Stimulated activated CD4-positive, alpha-beta T cell treated with anti-CD3 and anti-CD28 coated beads, Interleukin-4, amount 100 ng/mL, for 1 hour (primary cell): ENCODE results near the gene NANOS2.
"Not testable (repeated sequence)": the region's sequence is repeated elsewhere in the genome, so short reads cannot be mapped to it uniquely, and the experiment has no call there.

ENCODE experiments used
- DNase-seq: peaks from one replicate; pipeline ENCODE4 v3.0.0-alpha.2; 2020

NANOS2 gene

DNA sequence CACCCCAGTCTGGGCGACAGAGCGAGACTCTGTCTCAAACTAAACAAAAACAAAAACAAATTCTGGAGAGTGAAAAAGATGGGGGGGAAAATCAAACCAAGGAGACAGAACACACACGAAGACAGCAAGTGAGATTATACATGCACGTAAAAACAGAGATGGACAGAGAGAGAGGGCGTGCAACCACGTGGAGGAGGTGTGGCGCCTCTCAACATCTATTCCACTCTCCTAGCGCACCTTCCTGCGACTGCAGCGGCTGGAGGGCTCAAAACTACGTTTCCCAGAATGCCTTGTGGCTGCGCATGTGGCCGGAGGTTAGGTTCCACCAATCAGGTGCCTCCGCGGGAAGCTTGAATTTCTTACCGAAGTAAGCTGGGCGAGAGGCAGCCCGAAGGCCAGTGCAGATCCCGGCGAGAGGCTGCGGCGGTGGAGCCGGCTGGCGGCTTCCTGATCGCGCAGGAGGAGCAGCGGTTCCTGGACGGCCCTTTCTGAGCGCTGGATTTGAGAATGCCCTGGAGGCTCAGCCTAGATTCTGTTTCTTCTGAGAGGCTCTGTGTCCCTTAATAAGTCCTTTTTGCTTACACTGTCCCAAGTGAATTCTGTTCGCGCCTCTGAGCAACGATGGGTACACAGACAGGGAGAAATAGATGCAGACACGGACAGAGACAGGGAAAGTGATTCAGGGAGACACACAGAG, 13.1 kb upstream of the NANOS2 start:
- DNase-seq, result peak; percentile 84

DNA sequence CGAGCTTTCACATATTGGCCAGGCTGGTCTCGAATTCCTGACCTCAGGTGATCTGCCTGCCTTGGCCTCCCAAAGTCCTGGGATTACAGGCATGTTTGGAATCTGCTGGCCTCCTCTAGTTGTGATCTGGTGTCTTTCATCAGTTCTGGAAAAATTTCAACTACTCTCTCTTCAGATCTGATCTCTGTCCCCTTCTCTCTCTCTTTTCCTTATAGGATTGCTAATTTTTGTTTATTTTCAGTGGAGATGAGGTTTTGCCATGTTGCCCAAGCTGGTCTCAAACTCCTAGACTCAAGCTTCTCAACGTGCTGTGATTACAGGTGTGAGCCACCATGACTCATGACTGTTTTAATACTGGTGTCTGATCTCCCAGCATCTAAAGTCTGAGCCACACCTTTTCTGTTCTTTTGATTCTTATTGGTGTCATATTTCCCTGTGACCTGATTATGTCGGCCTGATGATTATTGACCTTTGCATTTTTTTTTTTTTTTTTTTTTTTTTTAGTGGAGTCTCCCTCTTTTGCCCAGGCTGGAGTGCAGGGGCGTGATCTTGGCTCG, 10.4 kb upstream of the NANOS2 start:
- no peak for DNase-seq

DNA sequence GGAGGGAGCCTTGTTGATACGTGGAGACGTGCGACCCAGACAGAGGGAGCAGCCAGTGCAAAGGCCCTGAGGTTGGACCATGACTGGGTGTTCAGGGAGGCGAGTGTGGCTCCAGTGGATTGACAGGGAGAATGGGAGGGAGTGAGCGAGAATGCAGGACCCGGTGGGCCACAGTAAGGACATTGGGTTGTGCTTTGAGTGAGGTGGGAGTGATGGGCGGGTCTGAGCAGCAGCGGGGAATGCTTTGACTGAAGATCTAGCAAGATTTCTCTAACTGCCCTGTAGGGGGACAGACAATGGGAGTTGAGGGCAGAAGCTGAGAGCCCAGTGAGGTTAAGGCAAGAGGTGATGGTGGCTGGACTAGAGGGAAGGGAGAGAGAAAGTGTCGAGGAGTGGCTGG, 7.7 kb upstream of the NANOS2 start:
- no peak for DNase-seq

DNA sequence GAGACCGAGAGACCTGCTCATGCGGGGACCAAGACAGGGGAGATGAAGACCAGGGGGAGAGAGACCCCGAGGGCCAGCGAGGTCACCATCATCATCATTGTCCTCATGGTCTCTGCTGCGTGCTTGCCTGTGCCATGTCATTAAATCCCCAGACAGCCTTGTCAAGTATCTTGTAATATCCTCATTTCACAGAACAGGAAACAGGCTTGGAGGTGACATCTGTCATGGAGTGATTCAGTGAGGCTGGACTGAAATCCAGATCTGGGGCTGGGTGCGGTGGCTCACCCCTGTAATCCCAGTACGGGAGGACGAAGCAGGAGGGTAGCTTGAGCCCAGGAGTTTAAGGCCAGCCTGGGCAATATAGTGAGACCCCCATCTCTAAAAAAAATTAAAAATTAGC, 5.9 kb upstream of the NANOS2 start:
- no peak for DNase-seq

DNA sequence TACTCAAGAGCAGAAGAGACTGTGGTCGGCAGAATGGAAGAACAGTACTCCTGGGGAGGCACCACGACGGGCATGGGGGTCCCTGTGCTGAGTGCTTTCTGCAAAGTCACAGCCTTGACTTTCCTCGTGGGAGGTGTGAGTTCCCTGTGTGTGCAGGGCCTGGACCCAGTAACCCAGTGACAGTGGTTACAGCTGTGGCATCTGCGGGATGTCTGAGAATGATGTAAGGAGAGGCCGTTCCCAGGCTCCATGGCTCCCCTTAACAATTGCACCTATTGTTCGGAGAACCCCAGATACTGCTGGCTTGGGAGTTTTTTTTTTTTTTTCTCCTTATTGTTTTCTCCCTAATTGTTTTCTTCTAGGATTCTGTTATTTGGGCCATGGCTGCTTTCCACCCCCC, 5.1 kb upstream of the NANOS2 start:
- DNase-seq, result no peak

DNA sequence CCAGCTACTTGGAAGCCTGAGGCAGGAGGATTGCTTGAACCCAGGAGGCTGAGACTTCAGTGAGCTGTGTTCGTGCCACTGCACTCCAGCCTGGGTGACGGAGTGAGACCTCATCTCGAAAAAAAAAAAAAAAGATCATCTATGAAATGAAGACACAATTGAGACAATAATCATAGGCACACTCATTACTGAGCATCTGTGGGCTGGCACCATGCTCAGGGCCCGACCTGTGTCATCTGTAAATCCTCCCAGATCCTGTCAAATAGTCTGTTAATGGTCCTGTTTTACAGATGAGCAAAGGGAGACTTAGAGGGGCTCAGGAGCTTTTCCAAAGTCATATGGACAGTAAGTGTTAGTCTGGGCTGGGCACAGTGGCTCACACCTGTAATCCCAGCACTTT, 4.1 kb upstream of the NANOS2 start:
- DNase-seq, result no peak

DNA sequence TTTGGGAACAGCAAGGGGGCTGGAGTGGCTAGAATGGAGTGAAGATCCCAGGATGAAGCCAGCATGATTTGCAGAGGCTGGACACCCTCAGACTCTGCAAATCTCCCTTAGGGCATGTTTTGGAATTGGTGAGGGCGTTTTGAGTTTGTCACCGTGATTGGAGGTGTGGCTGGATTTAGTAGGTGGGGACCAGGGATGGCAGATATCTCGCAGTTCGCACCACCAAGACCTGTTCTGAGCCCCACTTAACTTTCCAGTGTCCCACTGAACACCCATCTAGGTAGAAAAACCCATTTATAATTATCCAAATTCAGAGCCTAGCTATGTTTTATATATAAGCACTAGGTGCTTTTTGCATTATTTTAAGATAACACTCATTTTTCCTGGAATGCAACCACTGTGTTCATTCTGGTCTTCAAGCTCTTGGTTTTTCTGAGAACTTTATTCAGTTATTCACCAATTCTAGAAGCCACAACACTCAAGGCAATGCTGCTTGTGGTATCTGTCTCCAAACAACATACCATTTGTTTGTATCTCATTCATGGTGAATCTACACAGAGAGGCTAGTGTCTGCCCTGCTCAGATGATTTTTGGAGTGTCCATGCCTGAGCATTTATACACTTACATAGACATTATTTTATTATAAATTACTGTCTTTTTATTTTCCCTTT, 3.0 kb upstream of the NANOS2 start:
- no peak for DNase-seq

DNA sequence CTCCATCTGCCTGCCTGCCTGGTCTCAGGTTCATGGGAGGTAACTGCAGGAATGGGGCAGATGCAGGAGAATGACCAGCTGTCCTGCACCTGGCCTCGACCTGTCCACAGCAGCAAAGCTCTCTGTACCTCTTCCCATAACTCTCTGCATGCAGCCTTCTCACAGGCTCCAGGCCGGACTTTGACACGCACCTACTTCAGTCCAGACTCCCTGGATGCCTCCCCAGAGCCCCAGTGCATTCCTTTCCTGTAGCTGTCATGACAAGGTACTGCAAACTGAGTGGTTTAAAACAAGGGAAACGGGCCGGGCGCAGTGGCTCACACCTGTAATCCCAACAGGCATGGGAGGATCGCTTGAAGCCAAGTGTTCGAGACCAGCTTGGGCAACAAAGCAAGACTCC, 3.3 kb downstream of the NANOS2 start:
- DNase-seq, result no peak

DNA sequence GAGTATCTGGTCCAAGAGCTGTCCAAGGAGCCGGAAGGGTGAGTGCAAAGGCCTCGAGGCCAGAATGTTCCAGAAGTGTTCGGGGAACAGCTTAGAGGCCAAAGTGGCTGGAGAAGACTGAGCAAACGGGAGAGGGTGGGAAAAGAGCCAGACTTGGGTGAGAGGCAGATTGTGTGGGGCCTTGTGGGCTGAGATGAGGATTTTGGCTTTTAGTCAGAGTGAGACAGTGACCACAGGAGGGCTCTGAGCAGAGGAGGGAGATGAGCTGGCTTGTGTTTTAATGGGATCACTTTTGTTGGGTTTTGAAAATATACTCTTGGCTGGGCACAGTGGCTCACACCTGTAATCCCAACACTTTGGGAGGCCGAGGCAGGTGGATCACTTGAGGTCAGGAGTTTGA, 5.6 kb downstream of the NANOS2 start:
- DNase-seq, result no peak

DNA sequence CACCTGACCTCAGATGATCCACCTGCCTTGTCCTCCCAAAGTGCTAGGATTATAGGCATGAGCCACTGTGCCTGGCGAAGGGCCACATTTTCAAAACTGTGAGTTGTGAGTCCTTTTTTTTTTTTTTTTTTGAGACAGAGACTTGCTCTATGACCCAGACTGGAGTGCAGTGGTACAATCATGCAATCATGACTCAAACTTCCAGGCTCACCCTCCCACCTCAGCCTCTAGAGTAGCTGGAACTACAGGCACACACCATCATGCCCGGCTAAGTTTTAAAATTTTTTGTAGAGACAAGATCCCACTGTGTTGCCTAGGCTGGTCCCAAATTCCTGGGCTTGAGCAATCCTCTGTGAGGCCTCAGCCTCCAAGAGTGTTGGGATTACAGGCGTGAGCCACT, 8.4 kb downstream of the NANOS2 start:
- no peak for DNase-seq

DNA sequence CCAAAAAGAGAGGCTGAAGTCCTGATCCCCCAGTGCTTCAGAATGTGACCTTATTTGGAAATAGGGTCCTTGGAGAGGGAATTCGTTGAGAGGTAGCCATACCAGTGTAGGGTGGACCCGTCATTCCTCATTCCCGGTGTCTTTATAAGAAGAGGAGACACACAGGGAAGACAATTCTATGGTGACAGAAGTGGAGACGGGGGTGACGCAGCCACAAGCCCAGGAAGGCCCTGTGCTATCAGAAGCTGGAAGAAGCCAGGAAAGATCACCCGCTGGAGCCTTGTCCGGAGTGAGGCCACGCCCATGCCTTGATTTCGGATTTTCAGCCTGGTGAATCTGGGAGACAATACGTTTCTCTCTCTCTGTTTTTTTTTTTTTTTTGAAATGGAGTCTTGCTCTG, 9.6 kb downstream of the NANOS2 start:
- DNase-seq, result no peak

DNA sequence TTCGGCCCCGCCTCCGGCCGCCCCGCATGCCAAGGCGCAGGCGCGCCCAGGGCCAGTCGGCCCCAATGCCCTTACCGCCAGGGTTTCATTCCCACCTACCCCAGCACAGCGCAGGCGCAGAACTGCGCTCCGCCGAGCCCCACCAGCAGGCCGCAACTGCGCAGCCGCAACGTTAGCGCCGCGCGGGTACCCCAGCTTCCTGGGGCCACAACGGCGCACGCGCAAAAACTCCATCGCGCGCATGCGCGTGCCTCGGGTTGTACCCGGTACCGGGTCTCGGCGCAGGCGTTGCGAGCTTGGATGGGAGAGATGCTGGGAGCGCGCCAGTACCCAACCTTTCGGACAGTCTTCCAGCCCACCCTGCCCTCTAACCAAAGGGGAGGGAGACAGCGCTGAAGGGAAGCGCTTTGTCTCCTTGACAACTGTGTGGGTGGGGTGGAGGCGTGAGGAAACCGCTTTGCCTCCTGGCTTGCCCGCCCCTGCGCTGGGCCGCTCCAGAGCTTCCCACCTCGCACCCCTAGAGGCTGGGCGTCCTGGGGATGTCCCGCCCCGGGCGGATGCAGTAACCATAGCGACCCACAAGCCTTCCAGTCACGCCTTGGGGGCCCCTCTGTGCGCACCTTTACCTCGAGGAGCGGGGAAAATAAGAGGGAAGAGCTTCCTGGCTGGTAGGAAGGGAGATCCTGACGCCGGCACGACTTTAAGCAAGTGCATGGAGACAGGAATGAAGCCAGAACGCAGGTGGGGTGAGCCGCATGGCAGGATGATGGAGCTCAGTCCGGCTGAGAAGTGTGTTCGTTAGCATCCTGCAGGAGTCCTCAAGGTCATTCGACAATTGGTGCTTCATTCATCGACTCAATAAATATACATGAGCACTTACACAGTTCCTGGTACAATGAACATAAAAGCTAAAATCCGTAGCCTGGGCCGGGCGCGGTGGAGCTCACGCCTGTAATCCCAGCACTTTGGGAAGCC, 11.6 kb downstream of the NANOS2 start:
- DNase-seq, result peak; percentile 100

DNA sequence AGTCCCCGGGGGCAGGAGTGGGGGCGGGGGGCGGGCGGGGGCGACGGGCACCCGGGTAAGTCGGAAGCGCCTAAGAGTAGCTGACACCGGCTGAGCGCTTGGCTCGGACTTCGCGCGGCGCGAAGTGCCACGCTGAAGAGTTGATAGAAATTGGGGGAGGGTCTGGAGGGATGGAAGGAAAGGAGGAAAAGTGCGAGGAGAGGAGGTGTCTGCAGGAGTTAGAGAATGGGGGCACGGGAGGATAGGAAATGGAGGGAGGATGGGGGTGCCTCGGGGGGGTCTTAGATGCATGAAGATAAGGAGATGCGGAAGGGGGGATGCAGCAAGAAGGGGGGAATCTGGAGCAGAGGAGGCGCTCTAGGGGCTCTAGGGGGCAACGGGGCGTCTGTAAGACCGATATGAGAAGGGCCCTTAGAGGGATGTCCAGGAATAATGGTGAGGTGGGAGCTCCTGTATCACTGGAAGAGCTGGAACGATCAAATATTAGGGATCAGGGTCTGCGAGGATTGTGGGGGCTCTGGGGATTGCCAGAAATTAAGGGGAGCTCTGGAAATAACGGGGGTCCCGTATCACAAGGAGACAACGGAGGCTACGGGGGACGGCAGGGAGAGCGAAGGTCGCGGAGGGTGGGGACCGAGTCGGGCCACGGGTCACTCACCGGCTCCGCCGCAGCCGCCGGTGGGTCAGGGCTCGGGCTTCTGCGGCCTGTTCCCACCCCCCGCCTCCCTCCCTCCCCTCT, 12.5 kb downstream of the NANOS2 start, which contains the start of gene MYPOP:
MYPOP (minus strand) TSS at position 702 of the 739 bp plus-strand sequence. CDS start 840 bp downstream, outside the sequence.
- peak; percentile 11 for DNase-seq

DNA sequence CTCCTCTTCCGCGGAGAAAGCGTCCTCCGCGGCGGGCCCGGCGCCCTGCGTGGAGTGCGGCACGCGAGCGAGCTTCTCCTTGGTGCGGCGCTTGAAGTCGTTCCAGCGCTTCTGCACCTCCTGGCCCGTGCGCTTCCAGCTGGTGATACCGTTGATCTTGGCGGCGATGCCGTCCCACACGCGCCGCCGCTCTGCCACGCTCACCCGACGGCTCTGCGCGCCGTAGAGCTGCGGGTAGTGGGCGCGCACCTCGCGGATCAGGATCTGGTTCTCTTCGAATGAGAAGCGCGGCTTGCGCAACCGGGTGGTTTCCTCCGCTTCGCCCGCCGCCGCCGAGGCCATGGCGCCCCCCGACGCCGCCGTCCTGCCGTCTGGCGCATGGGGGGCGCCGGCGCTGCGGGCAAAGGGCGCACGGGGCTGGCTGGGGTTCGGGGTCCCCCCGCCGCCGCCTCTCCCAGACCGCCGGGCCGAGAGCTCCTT, 13.1 kb downstream of the NANOS2 start:
- peak; percentile 44 for DNase-seq

DNA sequence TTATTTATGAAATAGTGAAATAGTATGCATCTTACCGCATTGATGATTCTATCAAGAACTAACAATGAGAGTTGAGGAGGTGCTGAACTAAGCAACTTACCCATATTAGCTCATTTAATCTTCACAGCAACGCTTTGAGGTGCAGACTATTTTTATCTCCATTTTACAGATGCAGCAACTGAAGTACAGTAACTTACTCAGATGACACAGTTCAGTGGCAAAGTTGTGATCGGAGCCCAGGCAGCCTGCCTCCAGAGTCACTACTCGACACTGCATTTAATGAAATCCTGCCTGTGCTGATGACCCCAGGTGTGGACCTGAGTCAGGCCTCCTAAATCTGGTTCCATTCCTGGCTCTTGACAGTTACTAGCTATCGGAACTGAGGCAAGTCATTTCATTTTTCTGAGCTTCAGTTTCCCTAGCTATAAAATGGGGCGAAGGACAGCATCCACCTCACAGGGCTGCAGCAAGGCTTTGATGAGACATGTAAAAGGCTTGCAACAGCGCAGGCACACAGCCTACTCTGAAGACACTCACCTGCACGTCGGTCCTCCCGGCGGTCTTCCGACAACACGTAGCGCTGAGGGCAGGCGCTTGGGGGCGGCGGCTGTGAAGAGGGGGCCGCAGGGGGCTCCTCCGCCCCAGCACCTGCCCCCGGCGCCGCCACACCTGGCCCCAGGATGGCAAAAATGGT, 13.7 kb downstream of the NANOS2 start:
- no peak for DNase-seq

DNA sequence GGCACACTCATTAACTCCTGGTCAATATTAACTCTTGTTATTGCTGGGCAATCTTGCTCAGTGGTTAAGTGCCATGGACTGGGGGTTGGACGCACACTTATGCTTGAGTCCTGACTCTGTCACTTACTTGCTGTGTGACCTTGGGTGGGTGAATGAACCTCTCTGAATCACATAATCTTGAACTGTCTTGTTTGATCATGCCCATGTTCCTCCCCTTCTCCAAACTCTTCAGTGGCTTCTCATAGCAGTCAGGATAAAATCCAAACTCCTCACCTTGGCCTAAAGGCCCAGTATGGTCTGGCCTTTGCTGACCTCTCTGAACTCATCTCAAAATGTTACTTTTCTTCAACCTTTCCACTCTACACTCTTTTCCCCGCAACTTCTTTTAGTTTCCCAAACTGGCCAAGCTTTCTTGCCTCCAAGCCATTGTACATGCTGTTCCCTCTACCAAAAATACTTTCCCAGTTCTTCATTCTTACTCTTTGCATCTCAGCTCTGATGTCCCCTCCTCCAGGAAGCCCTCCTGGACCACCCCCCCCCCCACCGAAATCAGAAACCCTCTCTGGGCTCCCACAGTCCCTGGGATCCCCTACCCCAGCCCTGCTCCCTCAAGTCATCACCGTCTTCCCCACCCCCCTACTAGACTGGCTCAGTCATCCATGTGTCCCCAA, 14.5 kb downstream of the NANOS2 start:
- no peak for DNase-seq

DNA sequence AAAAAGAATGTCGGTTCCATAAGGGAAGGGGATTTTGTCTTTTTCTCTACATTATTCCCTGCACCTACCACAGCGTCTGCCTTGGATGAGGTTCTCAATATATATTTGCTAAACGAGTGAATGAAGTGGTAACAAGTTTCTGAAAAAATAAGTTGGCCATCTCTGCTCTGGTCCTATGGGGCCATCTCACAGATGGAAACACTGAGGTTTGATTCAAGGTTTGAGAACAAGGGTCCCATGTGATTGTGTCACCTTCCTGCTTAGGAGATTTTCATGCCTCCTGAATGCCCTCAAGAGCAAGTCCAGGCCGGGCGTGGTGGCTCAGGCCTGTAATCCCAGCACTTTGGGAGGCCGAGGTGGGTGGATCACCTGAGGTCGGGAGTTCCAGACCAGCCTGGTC, 15.3 kb downstream of the NANOS2 start:
- DNase-seq, result no peak

DNA sequence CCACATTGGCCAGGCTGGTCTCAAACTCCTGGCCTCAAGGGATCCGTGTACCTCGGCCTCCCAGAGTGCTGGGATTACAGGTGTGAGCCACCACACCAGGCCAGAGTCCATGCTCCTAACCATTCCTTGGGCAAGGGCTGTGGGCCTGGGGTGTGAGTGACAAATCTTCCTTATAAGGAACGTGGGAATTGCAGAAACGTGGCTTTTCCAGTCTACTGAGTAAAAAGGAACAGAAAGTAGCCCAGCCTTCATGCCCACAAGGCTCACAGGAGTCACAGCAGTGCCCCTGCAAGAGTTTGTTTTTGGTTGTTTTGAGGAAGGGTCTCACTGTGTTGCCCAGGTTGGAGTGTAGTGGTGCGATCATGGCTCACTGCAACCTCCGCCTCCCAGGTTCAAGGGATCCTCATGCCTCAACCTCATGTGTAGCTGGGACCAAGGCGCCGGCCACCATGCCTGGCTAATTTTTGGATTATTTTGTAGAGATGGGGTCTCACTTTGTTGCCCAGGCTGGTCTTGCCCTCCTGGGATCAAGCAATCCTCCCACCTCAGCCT, 17.2 kb downstream of the NANOS2 start:
- no peak for DNase-seq

DNA sequence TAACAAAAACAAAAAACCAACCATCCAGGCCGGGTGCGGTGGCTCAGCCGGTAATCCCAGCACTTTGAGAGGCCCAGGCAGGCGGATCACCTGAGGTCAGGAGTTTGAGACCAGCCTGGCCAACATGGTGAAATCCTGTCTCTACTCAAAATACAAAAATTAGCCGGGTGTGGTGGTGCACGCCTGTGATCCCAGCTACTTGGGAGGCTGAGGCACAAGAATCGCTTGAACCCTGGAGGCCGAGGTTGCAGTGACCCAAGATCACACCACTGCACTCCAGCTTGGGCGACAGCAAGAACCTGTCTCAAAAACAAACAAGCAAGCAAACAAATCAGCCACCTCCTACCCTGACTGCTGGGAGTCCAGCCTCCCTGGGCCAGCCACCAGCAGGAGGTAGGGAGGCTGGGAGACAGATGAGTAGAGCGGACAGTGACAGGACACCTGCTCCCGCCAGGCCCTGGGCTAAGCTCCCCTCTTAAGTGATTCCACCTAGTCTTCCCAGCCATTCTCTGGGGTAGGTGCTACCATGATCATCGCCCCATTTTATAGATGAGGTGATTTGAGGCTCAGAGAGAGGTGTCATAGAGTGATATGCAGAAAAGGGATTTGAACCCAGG, 18.5 kb downstream of the NANOS2 start:
- not testable (repeated sequence) for DNase-seq

DNA sequence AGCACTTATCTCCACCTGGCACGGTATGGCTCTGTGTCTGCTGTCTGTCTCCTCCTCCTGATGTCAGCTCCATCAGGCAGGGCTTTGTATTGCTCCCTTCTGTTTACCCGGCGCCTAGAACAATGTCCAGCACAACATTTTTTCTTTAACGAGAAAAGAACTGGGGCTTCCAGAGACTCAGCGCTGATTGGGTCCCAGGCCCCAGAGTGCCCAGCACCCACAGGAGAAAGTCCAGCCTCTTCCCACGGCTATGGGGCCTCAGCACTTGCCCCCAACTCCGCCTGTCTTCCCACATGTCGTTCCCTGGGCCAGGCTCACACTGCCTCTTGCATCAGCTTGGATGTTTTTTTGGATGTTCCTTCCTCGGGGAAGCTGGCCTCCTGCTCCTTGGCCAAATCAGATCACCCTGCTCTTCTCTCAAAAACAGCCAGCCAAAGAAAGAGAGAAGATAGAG, 19.0 kb downstream of the NANOS2 start:
- DNase-seq, result no peak
